Loucy (cell line): ENCODE measurements around the gene ECEL1.

Experiments used
- H2AFZ ChIP-seq: fragments of 200-600 bp; sonication (generic); 2 replicates; pipeline ENCODE4 v1.6.0; 2016; ENCODE audit warnings: antibody characterized with exemption, mild to moderate bottlenecking, low read length, moderate library complexity
- H3F3A ChIP-seq: fragments of 200-600 bp; 2 replicates; pipeline ENCODE4 v1.6.0; 2016; ENCODE audit warnings: antibody characterized with exemption, low read depth, mild to moderate bottlenecking
- H3K27me3 ChIP-seq: fragments of 200-600 bp; sonication (generic); 2 replicates; pipeline ENCODE4 v1.6.1; 2014; ENCODE audit warnings: low read length, mild to moderate bottlenecking; ENCODE audit not compliant: insufficient read depth, poor library complexity, severe bottlenecking
- H3K36me3 ChIP-seq: fragments of 200-600 bp; sonication (generic); 2 replicates; pipeline ENCODE4 v1.6.1; 2016; ENCODE audit warnings: low read length; ENCODE audit not compliant: insufficient read depth
- H3K4me1 ChIP-seq: fragments of 200-600 bp; sonication (generic); 2 replicates; pipeline ENCODE4 v1.5.1; 2014; ENCODE audit warnings: low read length, mild to moderate bottlenecking; ENCODE audit not compliant: insufficient read depth, poor library complexity, severe bottlenecking
- H3K4me2 ChIP-seq: fragments of 200-600 bp; sonication (generic); 2 replicates; pipeline ENCODE4 v1.6.0; 2014; ENCODE audit warnings: antibody characterized with exemption, low read length, low read depth, mild to moderate bottlenecking; ENCODE audit not compliant: poor library complexity, severe bottlenecking
- H3K4me3 ChIP-seq: fragments of 200-600 bp; sonication (generic); 2 replicates; pipeline ENCODE4 v1.5.1; 2014; ENCODE audit warnings: low read length, mild to moderate bottlenecking, mixed read lengths; ENCODE audit not compliant: poor library complexity, severe bottlenecking
- H3K79me2 ChIP-seq: fragments of 200-600 bp; sonication (generic); 2 replicates; pipeline ENCODE4 v1.6.1; 2014; ENCODE audit warnings: low read length; ENCODE audit not compliant: insufficient read depth
- H3K9ac ChIP-seq: fragments of 200-600 bp; sonication (generic); 2 replicates; pipeline ENCODE4 v1.6.0; 2014; ENCODE audit warnings: mild to moderate bottlenecking, low read depth, low read length, moderate library complexity; ENCODE audit not compliant: poor library complexity, severe bottlenecking
- H3K9me2 ChIP-seq: fragments of 200-600 bp; sonication (generic); replicated peaks from 2 replicates; pipeline ENCODE4 v1.6.1; 2016; ENCODE audit warnings: low read depth, low read length, mixed read lengths
- H3K9me3 ChIP-seq: fragments of 200-600 bp; sonication (generic); 2 replicates; pipeline ENCODE4 v1.6.1; 2014; ENCODE audit warnings: mild to moderate bottlenecking, antibody characterized with exemption, low read length, low read depth; ENCODE audit not compliant: insufficient read depth
- H4K20me1 ChIP-seq: fragments of 200-600 bp; sonication (generic); 2 replicates; pipeline ENCODE4 v1.6.0; 2014; ENCODE audit warnings: antibody characterized with exemption, low read length, mild to moderate bottlenecking; ENCODE audit not compliant: insufficient read depth, poor library complexity, severe bottlenecking
- CTCF ChIP-seq: fragments of 200-600 bp; sonication (generic); conservative IDR thresholded peaks from 2 replicates; pipeline ENCODE4 v1.5.1; 2014; ENCODE audit warnings: mild to moderate bottlenecking, antibody characterized with exemption, low read length
- EZH2phosphoT487 ChIP-seq: fragments of 200-600 bp; IDR thresholded peaks from 2 replicates; pipeline ENCODE4 v1.6.1; 2018; ENCODE audit warnings: antibody characterized with exemption, mild to moderate bottlenecking, moderate library complexity, borderline replicate concordance

Gene ECEL1

GRCh38 chr2:232521959-232522622, 34.5 kb upstream of the ECEL1 start:
- Histone ChIP-seq H3K36me3 (no peaks in the 10 kb centered on the region), H3K4me1 (no peaks in the 10 kb centered on the region), H3K9me2 (no peaks in the 10 kb centered on the region), H2AFZ (no peak overlapping the region), H3K79me2 (no peaks in the 10 kb centered on the region), H3K27me3 (no peaks in the 10 kb centered on the region), H3F3A (no peaks in the 10 kb centered on the region), H3K4me2 (no peak overlapping the region), H3K9me3 (no peaks in the 10 kb centered on the region), H3K9ac (no peak overlapping the region), H3K4me3 (no peak overlapping the region), H4K20me1 (no peaks in the 10 kb centered on the region)
- TF ChIP-seq EZH2phosphoT487 = no peak
- peak; percentile 65 for TF ChIP-seq CTCF

- no peak overlapping the region for H2AFZ ChIP-seq
- H3K9ac ChIP-seq = no peak overlapping the region
- no peaks in the 10 kb centered on the region for H4K20me1 ChIP-seq
- H3K4me1 ChIP-seq = no peaks in the 10 kb centered on the region
- H3K9me2 ChIP-seq = no peaks in the 10 kb centered on the region
- no peaks in the 10 kb centered on the region for H3F3A ChIP-seq
- no peak overlapping the region for H3K4me3 ChIP-seq
- no peaks in the 10 kb centered on the region for H3K27me3 ChIP-seq
- H3K9me3 ChIP-seq = no peaks in the 10 kb centered on the region
- no peaks in the 10 kb centered on the region for H3K79me2 ChIP-seq
- H3K4me2 ChIP-seq = no peak overlapping the region
- H3K36me3 ChIP-seq = no peaks in the 10 kb centered on the region
- TF ChIP-seq CTCF = no peak
Observed at GRCh38 chr2:232521098-232521497, 33.5 kb upstream of the ECEL1 start.

- Histone ChIP-seq H3K4me3 (no peak overlapping the region), H3K9me2 (no peaks in the 10 kb centered on the region), H2AFZ (no peak overlapping the region), H3K27me3 (no peaks in the 10 kb centered on the region), H3F3A (no peaks in the 10 kb centered on the region), H3K36me3 (no peaks in the 10 kb centered on the region), H3K4me1 (no peaks in the 10 kb centered on the region), H3K9me3 (no peaks in the 10 kb centered on the region), H3K79me2 (no peaks in the 10 kb centered on the region), H4K20me1 (no peaks in the 10 kb centered on the region), H3K9ac (no peak overlapping the region), H3K4me2 (no peak overlapping the region)
- no peak for TF ChIP-seq EZH2phosphoT487
- no peak for TF ChIP-seq CTCF
Observed at GRCh38 chr2:232520489-232520888, 32.9 kb upstream of the ECEL1 start.
